ENCODE measurements around the gene SEPTIN10.
"Not testable (repeated sequence)": the region's sequence is repeated elsewhere in the genome, so short reads cannot be mapped to it uniquely, and the experiment has no call there.

SEPTIN10 gene
- total RNA-seq = 6.9 to 8.4 reads per million in 2 donors

DNA sequence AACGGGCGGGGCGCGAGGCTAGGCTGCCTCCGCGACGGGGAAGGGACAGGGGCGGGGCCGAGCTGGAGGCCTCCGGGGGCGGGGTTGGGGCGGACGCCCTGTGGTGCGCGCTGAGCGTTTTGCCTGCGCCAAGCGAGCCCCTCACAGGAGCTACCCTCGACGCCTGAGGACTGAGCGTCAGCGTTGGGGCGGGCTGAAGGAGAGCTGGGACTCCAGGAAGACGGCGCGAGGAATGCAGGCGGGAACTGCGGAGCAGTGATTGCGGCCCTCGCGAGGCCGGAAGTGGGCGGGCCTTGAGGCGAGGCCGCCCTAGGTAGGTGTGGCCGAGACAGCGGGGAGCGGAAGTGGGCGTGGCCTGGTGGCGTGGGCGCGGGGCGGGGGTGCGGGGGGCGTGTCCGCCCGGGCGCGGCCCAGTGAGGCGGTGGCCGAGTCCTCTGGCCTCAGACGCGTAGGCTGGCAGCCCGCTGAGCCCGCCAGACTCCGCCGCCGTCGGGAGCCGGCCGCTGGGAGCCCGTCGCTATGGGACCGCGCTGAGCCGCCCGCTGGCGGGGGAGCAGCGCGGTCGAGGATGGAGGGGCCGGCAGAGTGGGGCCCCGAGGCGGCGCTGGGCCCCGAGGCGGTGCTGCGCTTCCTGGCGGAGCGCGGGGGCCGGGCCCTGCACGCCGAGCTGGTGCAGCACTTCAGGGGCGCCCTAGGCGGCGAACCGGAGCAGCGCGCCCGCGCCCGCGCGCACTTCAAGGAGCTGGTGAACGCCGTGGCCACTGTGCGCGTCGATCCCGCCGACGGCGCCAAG, at the start of gene SEPTIN10, which contains the start of gene SOWAHC:
Gene SEPTIN10 (minus strand): TSS at position 45 of the 793 bp plus-strand sequence. CDS start 139 bp downstream, outside the sequence.
Gene SOWAHC (plus strand): TSS at position 443 of the 793 bp plus-strand sequence. CDS start 126 bp downstream, at position 569.
- DNase-seq = peak; percentile 37 to 94 (median 78)

DNA sequence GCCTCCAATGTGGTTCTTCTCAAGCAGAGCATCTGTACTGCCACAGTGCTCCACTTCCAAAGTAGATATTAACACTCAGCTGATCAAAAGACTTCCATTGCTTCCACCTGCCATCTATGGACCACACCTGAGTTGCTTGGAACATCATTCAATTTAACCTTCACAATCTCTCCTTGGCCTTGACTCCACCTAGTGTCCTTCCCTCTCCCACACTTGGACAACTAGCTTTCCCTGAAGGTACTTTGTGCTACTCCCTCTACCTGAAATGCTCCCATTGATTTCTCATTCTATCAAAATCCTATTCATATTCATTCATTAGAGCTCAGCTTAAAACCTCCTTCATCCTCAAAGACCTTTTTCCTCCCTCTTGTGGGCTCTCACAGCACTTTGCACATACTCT, 49.1 kb upstream of the SEPTIN10 start:
- DNase-seq = peak in 1 of 5 experiments; percentile 9

DNA sequence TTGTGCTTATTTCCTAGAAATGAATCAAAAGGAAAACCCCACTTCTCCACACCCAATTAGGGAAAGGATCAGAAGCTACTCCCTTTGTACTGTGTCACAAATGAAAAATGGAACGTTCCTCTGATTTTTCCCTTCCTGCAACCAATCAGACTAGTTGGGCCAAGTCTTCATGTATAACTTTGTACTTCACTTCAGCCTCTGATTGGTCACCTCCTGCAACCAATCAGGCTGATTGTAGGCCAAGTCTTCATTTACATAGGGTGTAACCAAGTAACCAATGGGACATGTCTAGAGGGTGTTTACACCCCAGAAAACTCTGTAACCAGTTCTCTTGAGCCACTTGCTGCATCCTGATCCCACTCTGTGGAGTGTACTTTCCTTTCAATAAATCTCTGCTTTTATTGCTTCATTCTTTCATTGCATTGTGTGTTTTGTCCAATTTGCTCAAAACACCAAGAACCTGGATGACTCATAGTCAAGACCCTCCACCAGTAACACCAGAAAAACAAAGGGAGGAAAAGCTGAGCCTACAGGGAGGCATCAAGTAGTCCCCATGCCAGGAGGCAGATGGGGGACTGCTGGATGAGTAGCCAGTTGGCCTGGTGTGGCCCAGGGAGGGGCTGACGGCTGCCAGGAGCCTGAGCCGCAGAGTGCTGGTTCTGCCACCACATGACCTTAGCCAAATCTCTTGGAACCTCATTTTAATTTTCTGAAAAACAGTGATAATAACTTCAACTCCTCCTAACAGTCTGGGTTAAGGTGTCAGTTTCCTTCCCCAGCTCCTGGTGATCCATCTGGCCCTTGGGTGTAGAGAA, 46.5 kb upstream of the SEPTIN10 start:
- no peak for DNase-seq

DNA sequence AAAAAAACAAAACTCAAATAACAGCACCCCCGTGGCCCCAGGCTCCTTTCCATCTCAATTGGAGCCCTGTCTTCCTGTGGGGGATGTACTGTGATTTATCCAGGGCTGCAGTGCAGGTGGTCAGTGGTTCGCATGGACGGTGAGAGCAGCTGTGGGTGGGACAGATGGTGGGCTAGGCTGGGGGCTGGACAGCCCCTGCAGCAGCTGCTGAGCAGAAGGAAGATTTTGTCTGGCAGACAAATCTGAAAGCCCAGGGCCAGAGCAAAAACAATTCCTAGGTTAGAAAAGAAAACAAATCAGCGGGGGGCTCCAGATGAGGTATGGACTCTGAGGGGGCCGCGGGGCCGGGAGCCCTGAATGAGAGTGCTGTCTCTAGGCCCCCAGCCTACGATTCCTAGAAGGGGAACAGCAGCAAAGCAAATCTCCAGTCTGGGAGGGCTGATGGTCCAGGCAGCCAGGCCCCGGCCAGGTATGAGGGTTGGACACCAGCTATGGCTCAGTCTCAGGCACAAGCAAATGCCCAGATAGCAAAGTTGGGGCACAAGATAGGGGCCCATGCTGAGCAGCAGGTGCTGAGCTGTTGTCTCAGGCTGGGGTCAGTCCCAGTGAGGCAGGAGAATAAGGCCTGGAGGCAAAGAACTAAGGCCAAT, 45.8 kb upstream of the SEPTIN10 start:
- no peak for DNase-seq

DNA sequence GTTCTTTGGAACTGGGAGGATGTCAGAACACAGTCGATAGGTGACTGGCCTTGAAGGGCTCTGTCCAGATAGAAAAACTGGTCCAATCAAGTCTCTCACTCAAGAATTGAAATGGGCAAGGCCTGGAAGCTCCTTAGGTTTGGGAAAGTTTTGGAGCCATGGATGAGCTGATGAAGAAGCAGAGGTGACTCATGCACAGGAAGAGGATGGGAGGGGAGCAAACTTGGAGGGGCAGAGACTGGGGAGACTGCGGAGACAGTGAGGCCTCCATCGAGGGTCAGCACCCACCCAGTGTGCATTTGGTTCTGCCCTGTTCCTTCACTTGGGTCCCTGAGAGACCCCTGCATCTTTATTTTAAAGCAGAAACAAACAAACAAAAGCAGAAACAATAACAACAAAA, 41.5 kb upstream of the SEPTIN10 start:
- DNase-seq = no peak

DNA sequence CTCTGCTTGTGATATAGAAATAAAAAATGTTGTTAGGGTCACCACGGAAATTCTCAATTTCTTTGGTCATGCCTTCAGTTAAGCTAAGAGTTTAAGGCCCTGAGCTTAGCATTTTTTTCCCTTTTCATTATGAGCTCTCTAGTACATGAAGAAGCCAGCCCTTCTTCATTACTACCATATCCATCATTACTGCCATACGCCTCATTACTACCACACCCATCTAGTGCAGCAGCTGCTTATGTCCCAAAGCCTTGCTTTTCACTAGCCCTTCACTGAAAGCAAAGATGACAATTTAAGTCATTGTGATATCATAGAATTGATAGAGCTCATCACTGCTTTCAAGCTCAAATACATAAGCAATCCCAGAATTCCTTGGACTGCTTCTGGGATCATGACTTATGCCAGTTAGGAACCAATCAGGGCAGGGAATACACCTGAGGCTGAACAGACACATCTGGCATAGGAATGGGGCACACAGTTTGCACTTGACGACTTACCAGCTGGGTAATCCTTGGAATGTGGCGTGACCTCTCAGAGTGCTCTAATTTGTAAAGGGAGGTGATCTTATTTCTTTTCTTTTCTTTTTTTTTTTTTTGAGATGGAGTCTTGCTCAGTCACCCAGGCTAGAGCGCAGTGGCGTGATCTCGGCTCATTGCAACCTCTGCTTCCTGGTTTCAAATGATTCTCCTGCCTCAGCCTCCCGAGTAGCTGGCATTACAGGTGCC, 40.7 kb upstream of the SEPTIN10 start:
- no peak for DNase-seq

DNA sequence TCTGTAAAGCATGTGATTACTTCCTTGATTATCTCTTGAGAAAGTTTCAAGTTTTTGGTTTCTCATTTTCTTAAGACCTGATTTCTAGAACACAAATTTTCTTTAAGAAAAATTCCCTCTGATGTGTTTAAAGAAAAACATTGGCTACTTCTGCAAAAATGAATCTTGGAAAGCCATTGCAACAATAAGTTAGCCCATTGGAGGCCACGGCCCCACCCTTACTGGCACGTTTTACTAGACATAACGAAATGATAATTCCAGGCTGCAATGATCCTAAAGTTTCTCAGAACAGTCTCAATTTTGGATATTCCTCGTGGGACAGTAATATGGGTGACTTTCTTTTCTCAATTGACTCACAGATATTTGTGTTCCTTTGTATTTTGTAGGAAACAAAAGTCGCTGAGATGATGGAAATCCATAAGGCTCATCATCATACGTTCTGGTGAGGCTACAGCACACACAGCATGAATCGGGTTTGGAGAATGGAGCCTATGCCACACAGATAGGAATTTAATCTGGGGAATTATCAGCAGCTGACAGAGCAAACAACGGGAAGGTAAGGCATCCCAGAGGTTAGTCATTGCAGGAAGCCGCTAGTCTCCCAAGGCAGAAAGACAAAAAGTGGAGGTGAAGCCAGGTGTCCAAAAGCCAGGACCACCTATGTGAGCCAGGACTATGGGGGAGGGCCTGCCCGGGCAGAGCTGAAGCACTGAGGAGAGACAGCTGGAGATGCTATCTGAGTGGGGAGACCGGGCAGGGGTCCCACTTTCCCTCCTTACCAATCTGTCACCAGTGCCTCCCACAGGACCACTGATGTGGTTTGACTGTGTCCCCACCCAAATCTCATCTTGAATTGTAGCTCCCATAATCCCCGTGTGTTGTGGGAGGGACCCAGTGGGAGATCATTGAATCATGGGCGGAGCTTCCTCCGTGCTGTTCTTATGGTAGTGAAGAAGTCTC, 36.2 kb upstream of the SEPTIN10 start:
- DNase-seq = no peak

DNA sequence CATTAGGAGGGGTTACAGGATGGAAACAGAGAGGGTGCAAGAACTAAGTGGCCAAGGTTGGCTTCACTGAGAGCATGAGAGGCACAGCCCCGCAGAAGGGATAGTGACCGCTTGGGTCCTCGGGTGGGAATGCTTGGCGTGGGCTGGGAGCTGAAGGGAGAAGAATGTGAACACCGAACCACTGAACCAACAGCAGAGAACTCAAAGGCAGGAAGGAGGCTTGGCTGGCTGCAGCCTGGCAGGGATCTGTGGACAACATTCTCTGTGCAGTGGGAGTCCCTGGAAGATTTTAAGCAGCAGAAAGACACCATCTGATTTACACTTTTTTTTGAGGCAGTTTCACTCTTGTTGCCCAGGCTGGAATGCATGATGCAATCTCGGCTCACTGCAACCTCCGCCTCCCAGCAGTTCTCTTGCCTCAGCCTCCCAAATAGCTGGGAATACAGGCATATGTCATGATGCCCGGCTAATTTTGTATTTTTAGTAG, 34.3 kb upstream of the SEPTIN10 start:
- no peak for DNase-seq

DNA sequence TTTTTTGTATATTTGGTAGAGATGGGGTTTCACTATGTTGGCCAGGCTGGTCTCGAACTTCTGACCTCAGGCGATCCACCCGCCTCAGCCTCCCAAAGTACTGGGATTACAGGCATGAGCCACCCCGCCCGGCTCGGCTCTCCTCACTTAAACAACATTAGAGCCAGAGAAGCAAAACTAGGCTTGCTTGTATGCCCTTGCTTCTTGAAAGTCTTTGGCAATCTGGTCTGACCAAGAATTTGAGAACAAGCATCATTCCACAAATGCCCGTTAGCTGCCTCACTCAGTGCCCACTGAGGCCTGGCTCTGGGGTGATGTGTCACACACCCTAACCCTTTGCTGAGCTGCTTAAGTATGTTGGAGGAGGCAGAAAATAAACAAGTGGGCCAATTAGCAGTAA, 33.9 kb upstream of the SEPTIN10 start:
- DNase-seq = no peak

DNA sequence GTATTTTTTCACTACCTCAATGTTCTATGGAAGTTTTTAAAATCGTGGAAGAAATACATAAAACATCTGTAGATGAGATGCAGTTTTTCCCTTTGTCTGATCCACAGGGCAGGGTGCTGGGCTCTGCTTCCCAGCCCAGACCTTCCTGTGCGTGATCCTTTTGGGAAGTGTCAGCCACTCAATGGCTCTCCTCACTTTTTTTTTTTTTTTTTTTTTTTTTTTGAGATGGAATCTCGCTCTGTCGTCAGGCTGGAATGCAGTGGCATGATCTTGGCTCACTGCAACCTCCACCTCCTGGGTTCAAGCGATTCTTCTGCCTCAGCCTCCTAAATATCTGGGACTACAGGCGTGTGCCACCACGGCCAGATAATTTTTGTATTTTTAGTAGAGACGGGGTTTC, 33.2 kb upstream of the SEPTIN10 start:
- DNase-seq = no peak

DNA sequence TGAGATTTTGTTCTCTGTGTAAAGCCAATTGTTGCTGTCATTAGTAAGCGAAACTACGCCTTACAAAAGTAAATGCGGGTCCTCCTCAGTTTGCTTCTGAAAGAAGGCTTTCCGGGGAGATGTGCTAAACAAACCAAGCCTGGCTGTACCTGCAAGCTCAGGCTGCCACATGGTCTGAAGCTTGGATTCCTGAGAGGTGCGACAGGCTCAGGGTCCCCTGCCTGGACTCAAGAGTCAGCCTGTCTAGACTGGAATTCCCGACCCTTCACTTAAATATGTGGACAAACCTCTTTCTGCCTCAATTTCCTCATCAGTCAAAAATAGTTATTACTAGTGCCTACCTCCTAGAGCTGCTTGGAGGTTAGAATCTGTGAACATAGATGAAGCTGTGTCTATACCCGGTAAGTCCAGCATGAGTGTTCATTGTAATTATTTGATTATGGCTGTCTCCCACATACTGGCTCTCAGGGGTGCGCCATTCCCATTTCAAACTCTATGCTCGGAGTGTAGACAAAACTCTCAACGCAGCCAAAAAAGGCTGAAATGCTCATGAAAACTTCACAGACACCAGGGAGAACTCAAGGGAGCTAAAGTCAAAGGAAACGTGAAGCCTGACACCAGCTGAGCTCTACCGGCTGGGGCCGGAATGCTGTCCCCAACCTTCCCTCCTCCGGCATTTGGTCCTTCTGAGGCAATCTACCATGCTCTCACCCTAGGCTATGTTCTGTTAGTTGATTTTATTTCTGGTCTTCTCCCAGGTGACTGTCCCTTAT, 31.8 kb upstream of the SEPTIN10 start:
- no peak for DNase-seq

DNA sequence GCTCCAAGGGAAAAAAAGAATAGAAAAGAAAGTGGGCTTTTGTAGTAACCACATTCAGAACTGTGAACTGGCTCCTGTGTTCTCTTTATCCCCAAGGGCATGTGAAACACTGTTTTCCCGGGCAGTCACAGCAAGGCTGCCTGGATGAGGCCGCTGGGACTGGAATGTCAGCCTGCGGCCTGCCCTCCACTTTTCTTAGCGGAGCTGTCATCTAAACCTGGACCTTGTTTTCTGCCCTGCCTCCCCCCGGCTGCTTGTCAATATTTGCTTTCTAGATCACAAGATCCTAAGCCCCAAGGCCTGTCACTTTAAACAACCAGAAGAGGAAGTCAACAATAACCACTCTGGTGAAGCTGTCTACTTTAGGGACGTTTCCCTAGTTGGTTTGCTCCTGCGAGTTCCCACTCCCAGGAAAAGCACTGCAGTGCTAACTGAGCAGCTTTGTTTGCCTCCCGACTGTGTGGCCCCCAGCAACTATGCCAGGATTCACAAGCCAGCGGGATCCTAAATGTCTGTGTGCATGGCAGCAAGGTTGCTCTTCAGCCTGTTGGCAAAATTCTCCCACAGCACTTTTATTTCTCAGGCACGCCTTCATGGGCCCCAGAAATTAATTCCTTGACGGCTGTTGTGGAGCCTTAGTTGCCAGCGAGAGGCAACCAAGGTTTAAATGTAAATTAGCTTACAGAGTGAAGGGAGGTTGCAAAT, 31.0 kb upstream of the SEPTIN10 start:
- peak in 1 of 5 experiments; percentile 19 for DNase-seq

DNA sequence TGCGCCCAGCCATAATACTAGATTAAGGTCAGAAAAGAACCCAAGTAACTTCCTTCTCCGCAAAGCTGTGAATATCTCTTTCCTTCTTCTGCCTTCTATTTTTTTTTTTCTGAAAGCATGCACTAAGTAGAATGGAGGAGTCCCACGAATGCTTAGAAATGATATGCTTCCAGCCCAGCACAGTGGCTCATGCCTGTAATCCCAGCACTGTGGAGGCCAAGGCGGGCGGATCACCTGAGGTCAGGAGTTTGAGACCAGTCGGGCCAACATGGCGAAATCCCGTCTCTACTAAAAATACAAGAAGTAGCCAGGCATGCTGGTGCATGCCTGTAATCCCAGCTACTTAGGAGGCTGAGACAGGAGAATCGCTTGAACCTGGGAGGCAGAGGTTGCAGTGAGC, 26.2 kb upstream of the SEPTIN10 start:
- DNase-seq = not testable (repeated sequence)

DNA sequence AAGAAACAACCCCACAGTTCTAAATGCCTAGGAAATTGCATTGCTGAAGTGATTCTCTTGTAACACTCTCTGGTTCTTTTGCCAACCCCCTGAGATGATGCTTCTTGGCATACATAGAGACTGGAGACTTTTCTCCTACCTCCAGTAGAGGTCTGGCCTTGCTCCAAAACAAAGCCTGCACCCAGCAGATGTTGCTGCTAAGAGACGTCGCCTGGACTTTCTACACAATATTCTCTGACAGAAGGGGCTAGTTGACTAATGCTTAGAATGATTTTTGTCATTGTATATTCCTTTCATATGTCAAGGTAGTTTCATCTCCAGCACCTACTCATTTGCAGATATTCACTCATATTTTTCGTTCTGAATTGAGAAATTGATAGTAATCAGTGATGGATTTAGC, 25.0 kb upstream of the SEPTIN10 start:
- DNase-seq = peak in 1 of 5 experiments; percentile 42

DNA sequence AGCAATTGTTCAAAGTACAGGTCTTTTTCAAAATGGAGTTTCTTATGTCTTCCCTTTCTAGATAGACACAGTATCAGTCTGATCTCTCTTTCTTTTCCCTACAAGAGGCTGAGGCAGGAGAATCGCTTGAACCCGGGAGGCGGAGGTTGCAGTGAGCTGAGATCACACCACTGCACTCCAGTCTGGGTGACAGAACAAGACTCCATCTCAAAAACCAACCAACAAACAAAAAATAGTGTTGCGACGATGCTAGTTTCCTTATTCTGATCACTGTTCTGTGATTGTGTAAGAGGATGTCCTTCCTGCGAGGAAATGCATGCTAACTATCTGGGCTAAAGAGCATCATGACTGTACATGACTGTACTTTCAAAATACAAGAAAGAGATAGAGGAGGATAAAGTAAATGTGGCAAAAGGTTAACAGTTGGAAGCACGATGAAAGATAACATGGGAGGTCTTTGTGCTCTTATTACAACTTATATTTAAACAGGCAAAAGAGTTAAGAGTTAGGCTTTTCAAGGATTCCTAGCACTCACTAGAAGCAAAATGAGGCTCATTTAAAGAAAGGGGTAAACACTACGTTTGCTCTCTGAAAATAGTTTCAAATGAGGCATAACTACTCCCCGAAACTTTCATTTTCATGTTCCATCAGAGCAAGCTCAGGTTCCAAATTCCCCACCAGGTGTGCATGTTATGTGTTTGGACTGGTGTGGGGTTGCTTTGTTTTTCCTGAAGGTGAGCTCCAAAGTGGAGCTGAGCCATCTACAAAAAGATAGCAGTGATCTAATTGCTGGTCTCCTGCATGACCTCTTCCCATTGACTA, 24.2 kb upstream of the SEPTIN10 start:
- DNase-seq = peak in 1 of 5 experiments; percentile 84

DNA sequence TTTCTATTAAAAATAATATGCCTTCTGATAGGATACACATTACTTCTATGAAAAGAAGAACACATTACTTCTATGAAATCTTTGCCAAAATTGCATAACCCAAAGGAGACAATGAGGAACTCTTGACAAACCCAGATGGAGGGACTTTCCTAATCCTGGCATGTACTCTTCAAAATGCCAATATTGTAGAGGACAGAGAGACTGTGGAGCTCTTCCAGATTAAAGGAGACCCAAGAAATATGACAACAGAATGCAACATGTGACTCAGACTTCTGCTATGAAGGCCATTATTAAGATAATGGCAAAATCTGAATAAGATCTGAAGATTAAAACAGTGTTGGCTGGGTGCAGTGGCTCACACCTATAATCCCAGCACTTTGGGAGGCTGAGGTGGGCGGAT, 22.6 kb upstream of the SEPTIN10 start:
- no peak for DNase-seq

DNA sequence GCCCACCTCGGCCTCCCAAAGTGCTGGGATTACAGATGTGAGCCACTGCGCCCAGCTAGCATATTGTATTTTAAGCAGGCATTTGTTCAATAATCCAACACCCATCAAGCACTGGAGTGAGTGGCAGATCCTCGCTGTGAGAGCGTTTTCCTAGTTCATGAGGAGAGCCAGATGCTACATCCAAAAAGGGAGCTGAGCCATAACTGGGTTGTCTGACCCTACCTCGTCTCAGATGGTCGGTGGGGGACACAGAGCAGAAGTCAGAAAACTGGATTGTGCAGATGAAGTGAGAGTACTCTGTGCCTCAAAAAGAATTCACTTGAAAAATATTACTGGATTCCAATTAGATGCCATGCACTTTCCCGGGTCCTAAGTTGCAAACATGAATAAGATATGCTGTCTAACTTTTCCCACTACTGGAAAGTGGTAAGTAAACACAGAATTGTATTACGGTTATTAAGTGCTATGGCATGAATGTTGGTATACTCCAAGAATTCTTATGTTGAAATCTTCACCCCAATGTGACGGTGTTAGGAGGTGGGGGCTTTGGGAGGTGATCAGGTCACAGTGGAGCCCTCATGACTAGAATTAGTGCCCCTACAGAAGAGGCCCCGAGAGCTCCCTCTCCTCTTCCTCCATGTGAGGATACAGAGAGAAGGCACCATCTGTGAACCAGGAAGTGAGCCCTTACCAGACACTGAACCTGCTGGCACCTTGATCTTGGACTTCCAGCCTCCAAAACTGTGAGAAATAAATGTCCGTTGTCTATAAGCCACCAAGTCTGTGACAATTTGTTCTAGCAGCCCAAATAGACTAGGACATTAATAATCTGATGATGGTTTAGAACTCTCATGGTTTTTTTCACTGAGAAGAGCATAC, 21.9 kb upstream of the SEPTIN10 start:
- no peak for DNase-seq
